ENCODE data around the gene FILIP1L.

The FILIP1L gene

GRCh38 chr3:100125161-100125938 is 11.0 kb upstream of the FILIP1L start:
- no peak for DNase-seq (ENCODE audit: low spot score)

- DNase-seq (ENCODE audit: low spot score) = no peak
Observed at GRCh38 chr3:100124201-100124761, 10.0 kb upstream of the FILIP1L start.

GRCh38 chr3:100123112-100123511 is 8.8 kb upstream of the FILIP1L start:
- DNase-seq (ENCODE audit: low spot score) = no peak

GRCh38 chr3:100122321-100122720 is 8.0 kb upstream of the FILIP1L start:
- no peak for DNase-seq (ENCODE audit: low spot score)

GRCh38 chr3:100120693-100121092 is 6.4 kb upstream of the FILIP1L start:
- DNase-seq (ENCODE audit: low spot score) = no peak

- no peak for DNase-seq (ENCODE audit: low spot score)
Observed at GRCh38 chr3:100120012-100120411, 5.7 kb upstream of the FILIP1L start.

GRCh38 chr3:100117093-100117492 is 2.8 kb upstream of the FILIP1L start:
- no peak for DNase-seq (ENCODE audit: low spot score)

- DNase-seq (ENCODE audit: low spot score) = no peak
Observed at GRCh38 chr3:100113723-100114412, 433 bp downstream of the FILIP1L start.

- DNase-seq (ENCODE audit: low spot score) = no peak
Observed at GRCh38 chr3:100111728-100112127, 2.6 kb downstream of the FILIP1L start.

GRCh38 chr3:100110162-100110561 is 4.1 kb downstream of the FILIP1L start:
- no peak for DNase-seq (ENCODE audit: low spot score)

- DNase-seq (ENCODE audit: low spot score) = no peak
Observed at GRCh38 chr3:100108464-100109079, 5.7 kb downstream of the FILIP1L start.

GRCh38 chr3:100107221-100107814 is 7.0 kb downstream of the FILIP1L start:
- no peak for DNase-seq (ENCODE audit: low spot score)

- DNase-seq (ENCODE audit: low spot score) = no peak
Observed at GRCh38 chr3:100106531-100107141, 7.7 kb downstream of the FILIP1L start.

GRCh38 chr3:100106094-100106493 is 8.2 kb downstream of the FILIP1L start:
- no peak for DNase-seq (ENCODE audit: low spot score)

GRCh38 chr3:100105501-100105900 is 8.8 kb downstream of the FILIP1L start:
- no peak for DNase-seq (ENCODE audit: low spot score)

GRCh38 chr3:100104817-100105413 is 9.4 kb downstream of the FILIP1L start:
- DNase-seq (ENCODE audit: low spot score) = no peak

- DNase-seq (ENCODE audit: low spot score) = no peak
Observed at GRCh38 chr3:100104442-100104798, 9.9 kb downstream of the FILIP1L start.

- no peak for DNase-seq (ENCODE audit: low spot score)
Observed at GRCh38 chr3:100103558-100104441, 10.5 kb downstream of the FILIP1L start.

GRCh38 chr3:100102757-100103156 is 11.5 kb downstream of the FILIP1L start:
- DNase-seq (ENCODE audit: low spot score) = no peak

- no peak for DNase-seq (ENCODE audit: low spot score)
Observed at GRCh38 chr3:100100425-100100824, 13.9 kb downstream of the FILIP1L start.

- no peak for DNase-seq (ENCODE audit: low spot score)
Observed at GRCh38 chr3:100099621-100100020, 14.7 kb downstream of the FILIP1L start.

Measured in CD4-positive, alpha-beta T cell treated with Interleukin-2 at 100 ng/mL for 4 hours (primary cell).